ENCODE data around the gene TMEM169. TPM values are rescaled to one million over a fixed set of nuclear protein-coding genes. Genes with fewer than 3 reads are reported as not detected.

Gene TMEM169
- total and polyA plus RNA-seq, 2 of the 4 experiments (the other 2 are of a cell fraction) = 0.15 to 0.54 TPM

DNA sequence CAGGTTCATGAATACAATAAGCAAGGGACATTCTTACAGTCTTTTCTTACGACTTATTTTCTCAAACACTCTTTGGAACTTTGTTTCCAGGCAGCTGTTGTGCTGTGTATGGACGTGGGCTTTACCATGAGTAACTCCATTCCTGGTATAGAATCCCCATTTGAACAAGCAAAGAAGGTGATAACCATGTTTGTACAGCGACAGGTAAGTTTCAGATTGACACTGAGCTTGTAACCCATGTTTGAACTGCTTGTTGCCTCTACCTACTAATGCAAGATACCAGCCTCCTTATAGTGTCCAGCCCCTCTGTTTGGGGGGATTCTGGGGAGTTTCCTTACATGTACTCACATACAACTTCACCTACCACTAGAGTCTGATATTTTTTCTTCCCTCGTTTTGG lies 31.2 kb downstream of the TMEM169 start:
- intact Hi-C loops (cut with micrococcal nuclease) (no loop called here), dilution Hi-C loops (cut with HindIII; ENCODE audit: low sequenced_read_pairs, unreplicated experiment) (no loop called here), in situ Hi-C loops (cut with MboI; ENCODE audit: low sequenced_read_pairs) (no loop called here)
- Histone ChIP-seq H2BK120ac (ENCODE audit: low read depth, low read length) (no peak overlapping the region), H2AK5ac (ENCODE audit: low read depth, low read length) (no peak overlapping the region), H4K8ac (ENCODE audit: low read depth in 2 of 2, low read length in 2 of 2) (no peak overlapping the region), H4K5ac (ENCODE audit: low read depth, low read length) (no peak overlapping the region), H3K27me3 (ENCODE audit: control insufficient read depth, insufficient read depth, low read length) (no peaks in the 10 kb centered on the region), H3K23ac (ENCODE audit: low read depth, low read length) (no peak overlapping the region), H4K91ac (ENCODE audit: insufficient read depth, low read depth, low read length) (no peak overlapping the region), H2BK15ac (ENCODE audit: low read depth, low read length) (no peak overlapping the region), H3K4ac (ENCODE audit: low read depth, low read length) (no peak overlapping the region), H4K20me1 (ENCODE audit: insufficient read depth, low read length) (peaks cover 13% of the 10 kb centered on the region), H3K14ac (replicated peaks; ENCODE audit: low read depth, low read length) (no peak overlapping the region), H3K4me2 (ENCODE audit: low read depth, low read length) (no peak overlapping the region), H3K9ac (ENCODE audit: low read depth, low read length) (no peak overlapping the region), H3K18ac (ENCODE audit: low read depth, low read length) (no peak overlapping the region), H3K4me3 (ENCODE audit: insufficient read depth, low read depth, low read length) (no peak overlapping the region), H3K9me1 (ENCODE audit: insufficient read depth, low read length) (peaks cover 3% of the 10 kb centered on the region; the same call in 1 of the 2 replicates), H3K36me3 (ENCODE audit: control insufficient read depth, insufficient read depth, low read length) (peaks cover 29% of the 10 kb centered on the region), H2AK9ac (replicated peaks; ENCODE audit: low read depth, low read length, poor library complexity) (no peak overlapping the region), H3K27ac (ENCODE audit: insufficient read depth, low read length) (no peak overlapping the region), H3K56ac (ENCODE audit: extremely low read depth, insufficient read depth, low read length) (no peak overlapping the region), H3K79me1 (ENCODE audit: low read depth in 1 of 2, low read length in 2 of 2) (peaks cover 14 to 44% of the 10 kb centered on the region in 2 experiments), H2BK5ac (ENCODE audit: low read depth, low read length, poor library complexity, severe bottlenecking) (no peak overlapping the region), H3K4me1 (ENCODE audit: control insufficient read depth, insufficient read depth, low read length) (peaks cover 11% of the 10 kb centered on the region), H2AFZ (replicated peaks; ENCODE audit: low read length, poor library complexity) (no peak overlapping the region), H3K9me3 (ENCODE audit: control insufficient read depth, insufficient read depth, low read length) (no peaks in the 10 kb centered on the region), H2BK20ac (ENCODE audit: low read depth, low read length) (no peak overlapping the region)
- POLR2A ChIA-PET (ENCODE audit: unreplicated experiment) = no interaction called here
- BruUV-seq (replicated peaks) = no TSS peak
- DNase-seq (no peak), ATAC-seq (ENCODE audit: low read depth) (no peak)
- CTCF ChIA-PET = interaction anchor here (1.6 kb wide), 1 partner anchor 30 kb away, joined by 4 read pairs; no protein-coding TSS in a partner anchor
- TF ChIP-seq NFE2L2 (IDR thresholded peaks at IDR 0.05; ENCODE audit: low read depth, low read length) = no peak
- no peak for TF ChIP-seq FOS (IDR thresholded peaks at IDR 0.05; ENCODE audit: low read depth, low read length)
- no peak for TF ChIP-seq MAFK (IDR thresholded peaks at IDR 0.05; ENCODE audit: low read depth, low read length)
- TF ChIP-seq MAZ (IDR thresholded peaks at IDR 0.05; ENCODE audit: borderline replicate concordance, low read depth, low read length) = no peak
- no peak for TF ChIP-seq RCOR1 (IDR thresholded peaks at IDR 0.05; ENCODE audit: insufficient replicate concordance, low read length)
- no peak for TF ChIP-seq SMC3 (IDR thresholded peaks at IDR 0.05; ENCODE audit: low read depth, low read length)
- TF ChIP-seq, protein P1, sequence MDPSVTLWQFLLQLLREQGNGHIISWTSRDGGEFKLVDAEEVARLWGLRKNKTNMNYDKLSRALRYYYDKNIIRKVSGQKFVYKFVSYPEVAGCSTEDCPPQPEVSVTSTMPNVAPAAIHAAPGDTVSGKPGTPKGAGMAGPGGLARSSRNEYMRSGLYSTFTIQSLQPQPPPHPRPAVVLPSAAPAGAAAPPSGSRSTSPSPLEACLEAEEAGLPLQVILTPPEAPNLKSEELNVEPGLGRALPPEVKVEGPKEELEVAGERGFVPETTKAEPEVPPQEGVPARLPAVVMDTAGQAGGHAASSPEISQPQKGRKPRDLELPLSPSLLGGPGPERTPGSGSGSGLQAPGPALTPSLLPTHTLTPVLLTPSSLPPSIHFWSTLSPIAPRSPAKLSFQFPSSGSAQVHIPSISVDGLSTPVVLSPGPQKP (IDR thresholded peaks at IDR 0.05; ENCODE audit: borderline replicate concordance, low read depth, low read length) = no peak
- TF ChIP-seq BHLHE40 (IDR thresholded peaks at IDR 0.05; ENCODE audit: low read depth, low read length) = no peak
- no peak for TF ChIP-seq POLR2A (IDR thresholded peaks at IDR 0.05; ENCODE audit: low read depth, low read length)
- 100% methylated on average over 1 of the region's 4 CpGs; no CpG with 5 or more reads in 1 of the 2 experiments for WGBS, 2 experiments (ENCODE audit: extremely low coverage in 2 of 2, insufficient read length in 1 of 2)
